Right lobe of liver (tissue), 4 donors: ENCODE results near the gene ATL1.

ENCODE experiments used
- POLR2A ChIP-seq: fragments of 450-650 bp; IDR thresholded peaks from one replicate; pipeline ENCODE4 v1.6.1; 2017; ENCODE audit warnings: antibody characterized with exemption, mild to moderate bottlenecking
- TF ChIP-seq, protein P1 (sequence below), 4 donors: fragments of 200-600 bp in 3 of 4; fragments of 450-650 bp in 1 of 4; IDR thresholded peaks; one replicate each; pipeline versions ENCODE4 v1.5.1 to v1.8.0; 2016 to 2022; ENCODE audit warnings: antibody characterized with exemption in 4 of 4, mild to moderate bottlenecking in 2 of 4
- donor health status: DM: no; HTN: no; CAD: no.
- donor health status: DM: no; HTN: no; CAD: no.
- donor health status: DM: no; HTN: yes; CAD: no.

GRCh38 chr14:50601394-50601793 is 41.4 kb downstream of the ATL1 start:
- TF ChIP-seq, protein P1, sequence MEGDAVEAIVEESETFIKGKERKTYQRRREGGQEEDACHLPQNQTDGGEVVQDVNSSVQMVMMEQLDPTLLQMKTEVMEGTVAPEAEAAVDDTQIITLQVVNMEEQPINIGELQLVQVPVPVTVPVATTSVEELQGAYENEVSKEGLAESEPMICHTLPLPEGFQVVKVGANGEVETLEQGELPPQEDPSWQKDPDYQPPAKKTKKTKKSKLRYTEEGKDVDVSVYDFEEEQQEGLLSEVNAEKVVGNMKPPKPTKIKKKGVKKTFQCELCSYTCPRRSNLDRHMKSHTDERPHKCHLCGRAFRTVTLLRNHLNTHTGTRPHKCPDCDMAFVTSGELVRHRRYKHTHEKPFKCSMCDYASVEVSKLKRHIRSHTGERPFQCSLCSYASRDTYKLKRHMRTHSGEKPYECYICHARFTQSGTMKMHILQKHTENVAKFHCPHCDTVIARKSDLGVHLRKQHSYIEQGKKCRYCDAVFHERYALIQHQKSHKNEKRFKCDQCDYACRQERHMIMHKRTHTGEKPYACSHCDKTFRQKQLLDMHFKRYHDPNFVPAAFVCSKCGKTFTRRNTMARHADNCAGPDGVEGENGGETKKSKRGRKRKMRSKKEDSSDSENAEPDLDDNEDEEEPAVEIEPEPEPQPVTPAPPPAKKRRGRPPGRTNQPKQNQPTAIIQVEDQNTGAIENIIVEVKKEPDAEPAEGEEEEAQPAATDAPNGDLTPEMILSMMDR (IDR thresholded peaks at IDR 0.05), result no peak
- TF ChIP-seq POLR2A, result no peak
